Mesenchymal stem cell (in vitro differentiated cells and primary cell): Measurements from ENCODE around the gene SYF2.
A peak's percentile ranks its signal among the peaks of the same experiment; 100 is the strongest.

Source experiments
- DNase-seq: peaks from one replicate; pipeline ENCODE4 v3.0.0-alpha.2; 2013
- H2AFZ ChIP-seq: one replicate; pipeline ENCODE4 v1.6.1; 2013; ENCODE audit warnings: low read depth, mild to moderate bottlenecking, control low read depth, inconsistent platforms, low read length, moderate library complexity
- H2AK5ac ChIP-seq: 2 replicates; pipeline ENCODE4 v1.6.1; 2013; ENCODE audit warnings: low read length, moderate library complexity, mild to moderate bottlenecking, inconsistent platforms; ENCODE audit not compliant: severe bottlenecking
- H2BK120ac ChIP-seq: one replicate; pipeline ENCODE4 v1.6.1; 2013; ENCODE audit warnings: low read depth, mild to moderate bottlenecking, inconsistent platforms, low read length, moderate library complexity
- H2BK12ac ChIP-seq, 2 experiments: one replicate each; pipeline ENCODE4 v1.6.1; 2013; ENCODE audit warnings: inconsistent platforms in 2 of 2, low read length in 2 of 2, mild to moderate bottlenecking in 2 of 2, moderate library complexity in 2 of 2, control low read depth in 1 of 2
- H2BK15ac ChIP-seq: one replicate; pipeline ENCODE4 v1.6.1; 2013; ENCODE audit warnings: mild to moderate bottlenecking, low read depth, inconsistent platforms; ENCODE audit not compliant: poor library complexity, severe bottlenecking
- H2BK5ac ChIP-seq: 2 replicates; pipeline ENCODE4 v1.6.1; 2013; ENCODE audit warnings: low read depth, mild to moderate bottlenecking, low read length, control low read depth, inconsistent platforms; ENCODE audit not compliant: poor library complexity, severe bottlenecking
- H3K14ac ChIP-seq, 2 experiments: one replicate each; pipeline ENCODE4 v1.6.1; 2013; ENCODE audit warnings: inconsistent platforms in 2 of 2, low read length in 2 of 2, control low read depth in 1 of 2, mild to moderate bottlenecking in 1 of 2, moderate library complexity in 1 of 2
- H3K18ac ChIP-seq, 2 experiments: one replicate each; pipeline ENCODE4 v1.6.1; 2013; ENCODE audit warnings: inconsistent platforms in 2 of 2, low read length in 2 of 2, control low read depth in 1 of 2, low read depth in 1 of 2, mild to moderate bottlenecking in 1 of 2
- H3K23ac ChIP-seq, 2 experiments: one replicate each; pipeline ENCODE4 v1.6.1; 2013; ENCODE audit warnings: inconsistent platforms in 2 of 2, low read length in 2 of 2, mild to moderate bottlenecking in 2 of 2, moderate library complexity in 2 of 2, control low read depth in 1 of 2
- H3K27ac ChIP-seq: 2 replicates; pipeline ENCODE4 v1.5.1; 2013; ENCODE audit warnings: mild to moderate bottlenecking, moderate library complexity, low read length, control low read depth, inconsistent platforms; ENCODE audit not compliant: poor library complexity, severe bottlenecking
- H3K27me3 ChIP-seq, 2 experiments: 2 replicates each; pipeline versions ENCODE4 v1.6.1 to v1.7.0; 2013; ENCODE audit warnings: low read length in 2 of 2, mild to moderate bottlenecking in 2 of 2, moderate library complexity in 2 of 2, control low read depth in 1 of 2, inconsistent platforms in 1 of 2; ENCODE audit not compliant: control insufficient read depth in 1 of 2, insufficient read depth in 1 of 2
- H3K36me3 ChIP-seq, 2 experiments: 2 replicates each; pipeline versions ENCODE4 v1.6.1 to v1.7.0; 2013; ENCODE audit warnings: low read length in 2 of 2, control low read depth in 1 of 2, inconsistent platforms in 1 of 2, low read depth in 1 of 2, mild to moderate bottlenecking in 1 of 2; ENCODE audit not compliant: insufficient read depth in 2 of 2, control insufficient read depth in 1 of 2
- H3K4ac ChIP-seq, 2 experiments: one replicate each; pipeline ENCODE4 v1.6.1; 2013; ENCODE audit warnings: inconsistent platforms in 2 of 2, low read length in 2 of 2, mild to moderate bottlenecking in 2 of 2, moderate library complexity in 2 of 2, control low read depth in 1 of 2, low read depth in 1 of 2
- H3K4me1 ChIP-seq: 2 replicates; pipeline ENCODE4 v1.6.1; 2013; ENCODE audit warnings: low read depth, low read length, control low read depth; ENCODE audit not compliant: control insufficient read depth, insufficient read depth
- H3K4me2 ChIP-seq: 2 replicates; pipeline ENCODE4 v1.6.1; 2013; ENCODE audit warnings: low read length, mild to moderate bottlenecking, inconsistent platforms; ENCODE audit not compliant: poor library complexity, severe bottlenecking
- H3K4me3 ChIP-seq, 2 experiments: 2 replicates each; pipeline versions ENCODE4 v1.5.1 to v1.7.0; 2013; ENCODE audit warnings: low read length in 2 of 2, mild to moderate bottlenecking in 2 of 2, control low read depth in 1 of 2, low read depth in 1 of 2; ENCODE audit not compliant: insufficient read depth in 1 of 2
- H3K79me1 ChIP-seq: replicated peaks from 2 replicates; pipeline ENCODE4 v1.6.1; 2013; ENCODE audit warnings: mild to moderate bottlenecking, control low read depth, low read length, inconsistent platforms; ENCODE audit not compliant: poor library complexity, severe bottlenecking
- H3K9ac ChIP-seq: 2 replicates; pipeline ENCODE4 v1.7.0; 2013; ENCODE audit warnings: mild to moderate bottlenecking, low read length, moderate library complexity
- H3K9me3 ChIP-seq: 2 replicates; pipeline ENCODE4 v1.7.0; 2013; ENCODE audit warnings: mild to moderate bottlenecking, low read length; ENCODE audit not compliant: control insufficient read depth
- H4K8ac ChIP-seq: one replicate; pipeline ENCODE4 v1.6.1; 2013; ENCODE audit warnings: inconsistent platforms, mild to moderate bottlenecking, low read length, moderate library complexity
- H4K91ac ChIP-seq: one replicate; pipeline ENCODE4 v1.6.1; 2013; ENCODE audit warnings: mild to moderate bottlenecking, low read length, inconsistent platforms
- WGBS: methylation state at CpG from one replicate; pipeline ENCODE4 v1.1.7; 2013; ENCODE audit warnings: mixed read lengths; 5-methylcytosine and 5-hydroxymethylcytosine counted together

The SYF2 gene

DNA sequence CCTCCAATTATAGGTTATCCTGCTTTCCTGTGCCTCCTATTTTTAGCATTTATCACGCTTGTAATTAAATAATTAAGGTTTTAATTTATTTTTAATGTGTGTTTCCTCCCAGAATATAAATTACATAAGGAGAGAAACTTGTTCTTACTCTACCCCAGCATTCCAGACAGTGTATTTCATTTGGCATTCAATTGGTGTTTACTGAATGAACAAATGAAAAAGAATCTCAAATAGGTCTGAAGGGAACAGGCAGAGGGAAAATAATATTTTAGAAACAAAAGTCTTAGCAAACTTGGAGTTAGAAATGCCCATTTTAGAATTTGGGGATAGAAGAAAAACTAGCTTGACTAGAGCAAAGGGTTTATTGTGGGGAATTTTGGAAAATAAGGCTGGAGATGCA, 24.9 kb upstream of the SYF2 start:
- no CpG with 5 or more reads among the region's 1 CpG for WGBS
- Histone ChIP-seq H3K14ac (no peak overlapping the region), H3K4me3 (no peak overlapping the region), H3K4me1 (no peaks in the 10 kb centered on the region), H3K4me2 (no peak overlapping the region), H2AFZ (no peak overlapping the region), H3K4ac (no peak overlapping the region), H3K23ac (no peak overlapping the region), H3K27me3 (no peaks in the 10 kb centered on the region), H4K91ac (no peak overlapping the region), H3K79me1 (peaks cover 17% of the 10 kb centered on the region), H3K9ac (no peak overlapping the region), H2BK120ac (no peak overlapping the region), H4K8ac (no peak overlapping the region), H2BK5ac (no peak overlapping the region), H3K36me3 (no peaks in the 10 kb centered on the region), H2BK15ac (no peak overlapping the region), H3K9me3 (no peaks in the 10 kb centered on the region), H3K27ac (no peak overlapping the region), H3K18ac (no peak overlapping the region), H2AK5ac (no peak overlapping the region), H2BK12ac (no peak overlapping the region)
- DNase-seq: no peak

- no peaks in the 10 kb centered on the region for H3K9me3 ChIP-seq
- H4K8ac ChIP-seq: no peak overlapping the region
- DNase-seq: no peak
- no peak overlapping the region for H2AFZ ChIP-seq
- no peaks in the 10 kb centered on the region for H3K4me1 ChIP-seq
- H3K79me1 ChIP-seq: peaks cover 17% of the 10 kb centered on the region
- no peak overlapping the region for H2AK5ac ChIP-seq
- H3K36me3 ChIP-seq: no peaks in the 10 kb centered on the region
- no peak overlapping the region for H3K23ac ChIP-seq
- H3K9ac ChIP-seq: no peak overlapping the region
- H2BK120ac ChIP-seq: no peak overlapping the region
- WGBS: 84% methylated on average over 5 of the region's 5 CpGs
- no peak overlapping the region for H3K4me2 ChIP-seq
- no peak overlapping the region for H3K18ac ChIP-seq
- no peak overlapping the region for H3K27ac ChIP-seq
- H3K4me3 ChIP-seq: no peak overlapping the region
- H2BK15ac ChIP-seq: no peak overlapping the region
- H3K14ac ChIP-seq: no peak overlapping the region
- no peak overlapping the region for H2BK5ac ChIP-seq
- no peak overlapping the region for H2BK12ac ChIP-seq
- no peak overlapping the region for H4K91ac ChIP-seq
- H3K27me3 ChIP-seq: no peaks in the 10 kb centered on the region
- H3K4ac ChIP-seq: no peak overlapping the region
Measured at GRCh38 chr1:25256578-25256965, 24.3 kb upstream of the SYF2 start.

DNA sequence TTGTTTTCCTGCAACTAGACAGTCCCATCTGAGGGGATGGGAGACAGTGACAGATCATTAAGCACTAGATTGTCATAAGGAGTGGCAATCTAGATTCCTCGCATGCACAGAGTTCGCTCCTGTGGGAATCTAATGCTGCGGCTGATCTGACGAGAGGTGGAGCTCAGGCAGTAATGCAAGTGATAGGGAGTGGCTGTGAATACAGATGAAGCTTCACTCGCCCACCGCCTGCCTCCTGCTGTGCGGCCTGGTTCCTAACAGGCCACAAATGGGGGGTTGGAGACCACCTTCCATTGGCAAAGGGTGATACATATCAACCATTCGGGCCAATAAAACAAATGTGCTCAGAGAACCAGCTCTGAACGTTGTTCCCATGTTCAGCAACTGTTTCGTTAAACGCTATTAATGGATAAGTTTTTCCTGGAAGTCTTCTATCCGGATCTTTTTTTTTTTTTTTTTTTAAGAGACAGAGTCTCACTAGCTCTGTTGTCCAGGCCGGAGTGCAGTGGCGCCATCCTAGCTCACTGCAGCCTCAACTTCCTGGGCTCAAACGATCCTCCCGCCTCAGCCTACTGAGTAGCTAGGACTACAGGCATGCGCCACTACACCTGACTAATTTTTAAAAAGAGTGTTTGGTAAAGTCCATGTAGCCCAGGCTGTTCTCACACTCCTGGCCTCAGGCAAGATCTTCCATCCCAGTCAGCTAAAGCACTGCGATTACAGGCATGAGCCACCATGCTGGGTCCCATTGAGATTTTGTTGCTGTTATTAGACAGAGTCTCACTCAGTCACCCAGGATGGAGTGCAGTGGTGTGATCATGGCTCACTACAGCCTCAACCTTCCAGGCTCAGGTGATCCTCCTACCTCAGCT, 23.6 kb upstream of the SYF2 start:
- Histone ChIP-seq H3K27ac (no peak overlapping the region), H2BK5ac (no peak overlapping the region), H3K36me3 (no peaks in the 10 kb centered on the region), H3K79me1 (peaks cover 17% of the 10 kb centered on the region), H3K18ac (no peak overlapping the region), H3K4me3 (no peak overlapping the region), H3K9ac (no peak overlapping the region), H3K23ac (no peak overlapping the region), H3K27me3 (no peaks in the 10 kb centered on the region), H2BK12ac (no peak overlapping the region), H2AFZ (no peak overlapping the region), H4K91ac (no peak overlapping the region), H2AK5ac (no peak overlapping the region), H2BK15ac (no peak overlapping the region), H4K8ac (no peak overlapping the region), H3K4me1 (no peaks in the 10 kb centered on the region), H3K4me2 (no peak overlapping the region), H3K9me3 (no peaks in the 10 kb centered on the region), H2BK120ac (no peak overlapping the region), H3K14ac (no peak overlapping the region), H3K4ac (no peak overlapping the region)
- 86% methylated on average over 18 of the region's 18 CpGs for WGBS
- no peak for DNase-seq

DNA sequence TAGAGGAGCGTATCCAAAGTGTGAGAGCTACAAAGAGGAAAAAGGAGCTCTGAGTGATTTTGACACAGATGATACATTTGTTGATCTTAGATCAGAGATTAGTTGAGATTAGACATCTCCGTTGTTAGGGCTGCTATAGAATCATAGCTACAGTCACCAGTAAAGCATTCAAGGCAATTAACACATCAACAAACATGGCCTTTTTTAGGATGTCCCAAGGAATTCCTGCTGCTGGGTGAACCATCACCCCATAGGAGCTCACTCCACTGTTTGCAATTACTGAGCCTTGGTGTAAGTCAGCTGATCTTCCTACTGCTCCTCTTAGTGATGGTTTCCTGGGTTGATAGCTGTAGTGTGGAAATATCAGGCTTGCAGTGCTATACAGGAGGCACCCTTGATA, 21.6 kb upstream of the SYF2 start:
- WGBS: 33% methylated on average over 2 of the region's 2 CpGs
- Histone ChIP-seq H3K9ac (no peak overlapping the region), H3K23ac (no peak overlapping the region), H4K91ac (no peak overlapping the region), H3K27me3 (no peaks in the 10 kb centered on the region), H3K4ac (no peak overlapping the region), H2AFZ (no peak overlapping the region), H3K18ac (no peak overlapping the region), H3K36me3 (no peaks in the 10 kb centered on the region), H4K8ac (no peak overlapping the region), H3K79me1 (peaks cover 17% of the 10 kb centered on the region), H2BK15ac (no peak overlapping the region), H3K27ac (no peak overlapping the region), H2BK12ac (no peak overlapping the region), H3K4me1 (no peaks in the 10 kb centered on the region), H2AK5ac (no peak overlapping the region), H3K4me3 (no peak overlapping the region), H3K9me3 (no peaks in the 10 kb centered on the region), H2BK120ac (no peak overlapping the region), H3K14ac (no peak overlapping the region), H2BK5ac (no peak overlapping the region), H3K4me2 (no peak overlapping the region)
- peak; percentile 87 for DNase-seq
